Stimulated activated naive B cell treated with anti-CD40 and anti-IgM and Interleukin-4, amounts not matched to agents 10 μg/mL and 1 μg/mL and 100 μg/mL, for 72 hours (primary cell): Measurements from ENCODE around the gene UBE4A.

ENCODE experiments used
- ATAC-seq, 2 donors: fragments of 150-1000 bp; cut with Tn5 transposase; replicated peaks; 2 replicates each; pipeline ENCODE4 v1.10.0; 2021; ENCODE audit warnings: moderate library complexity in 1 of 2
- DNase-seq: peaks from one replicate; pipeline ENCODE4 v3.0.0; 2021
- H3K27ac Mint-ChIP-seq: one replicate; pipeline ENCODE4 v1.8.0; 2022; ENCODE audit warnings: mild to moderate bottlenecking, mixed read lengths
- H3K27me3 Mint-ChIP-seq, 2 donors: one replicate each; pipeline ENCODE4 v1.8.0; 2022; ENCODE audit warnings: mixed read lengths in 2 of 2
- H3K36me3 Mint-ChIP-seq, 2 donors: one replicate each; pipeline ENCODE4 v1.8.0; 2022; ENCODE audit warnings: mixed read lengths in 2 of 2, mild to moderate bottlenecking in 1 of 2
- H3K4me1 Mint-ChIP-seq, 2 donors: one replicate each; pipeline ENCODE4 v1.8.0; 2022; ENCODE audit warnings: mixed read lengths in 2 of 2, mild to moderate bottlenecking in 1 of 2
- H3K4me3 Mint-ChIP-seq, 2 donors: one replicate each; pipeline ENCODE4 v1.8.0; 2022; ENCODE audit warnings: mild to moderate bottlenecking in 2 of 2, mixed read lengths in 2 of 2, moderate library complexity in 1 of 2
- H3K9me3 Mint-ChIP-seq, 2 donors: one replicate each; pipeline ENCODE4 v1.8.0; 2022; ENCODE audit warnings: mixed read lengths in 2 of 2, mild to moderate bottlenecking in 1 of 2

The UBE4A gene, protein sequence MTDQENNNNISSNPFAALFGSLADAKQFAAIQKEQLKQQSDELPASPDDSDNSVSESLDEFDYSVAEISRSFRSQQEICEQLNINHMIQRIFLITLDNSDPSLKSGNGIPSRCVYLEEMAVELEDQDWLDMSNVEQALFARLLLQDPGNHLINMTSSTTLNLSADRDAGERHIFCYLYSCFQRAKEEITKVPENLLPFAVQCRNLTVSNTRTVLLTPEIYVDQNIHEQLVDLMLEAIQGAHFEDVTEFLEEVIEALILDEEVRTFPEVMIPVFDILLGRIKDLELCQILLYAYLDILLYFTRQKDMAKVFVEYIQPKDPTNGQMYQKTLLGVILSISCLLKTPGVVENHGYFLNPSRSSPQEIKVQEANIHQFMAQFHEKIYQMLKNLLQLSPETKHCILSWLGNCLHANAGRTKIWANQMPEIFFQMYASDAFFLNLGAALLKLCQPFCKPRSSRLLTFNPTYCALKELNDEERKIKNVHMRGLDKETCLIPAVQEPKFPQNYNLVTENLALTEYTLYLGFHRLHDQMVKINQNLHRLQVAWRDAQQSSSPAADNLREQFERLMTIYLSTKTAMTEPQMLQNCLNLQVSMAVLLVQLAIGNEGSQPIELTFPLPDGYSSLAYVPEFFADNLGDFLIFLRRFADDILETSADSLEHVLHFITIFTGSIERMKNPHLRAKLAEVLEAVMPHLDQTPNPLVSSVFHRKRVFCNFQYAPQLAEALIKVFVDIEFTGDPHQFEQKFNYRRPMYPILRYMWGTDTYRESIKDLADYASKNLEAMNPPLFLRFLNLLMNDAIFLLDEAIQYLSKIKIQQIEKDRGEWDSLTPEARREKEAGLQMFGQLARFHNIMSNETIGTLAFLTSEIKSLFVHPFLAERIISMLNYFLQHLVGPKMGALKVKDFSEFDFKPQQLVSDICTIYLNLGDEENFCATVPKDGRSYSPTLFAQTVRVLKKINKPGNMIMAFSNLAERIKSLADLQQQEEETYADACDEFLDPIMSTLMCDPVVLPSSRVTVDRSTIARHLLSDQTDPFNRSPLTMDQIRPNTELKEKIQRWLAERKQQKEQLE

GRCh38 chr11:118359295-118359958, at the start of gene UBE4A:
Gene UBE4A, plus strand, starts transcription at chr11:118359600. Its CDS starts 5,481 bp downstream, at chr11:118365081.
- DNase-seq, result peak; percentile 97
- peak; percentile 99 for ATAC-seq
- H3K27ac Mint-ChIP-seq, result peak within 1 kb of the TSS; percentile 96
- peaks cover 0 to 2% of the 10 kb centered on the region in 2 donors for H3K9me3 Mint-ChIP-seq
- H3K36me3 Mint-ChIP-seq, result peaks cover 9 to 17% of the 10 kb centered on the region in 2 donors
- peak within 1 kb of the TSS; percentile 93 to 96 for H3K4me3 Mint-ChIP-seq
- no peaks in the 10 kb centered on the region for H3K27me3 Mint-ChIP-seq
- H3K4me1 Mint-ChIP-seq, result peaks cover 19 to 38% of the 10 kb centered on the region in 2 donors

DNA sequence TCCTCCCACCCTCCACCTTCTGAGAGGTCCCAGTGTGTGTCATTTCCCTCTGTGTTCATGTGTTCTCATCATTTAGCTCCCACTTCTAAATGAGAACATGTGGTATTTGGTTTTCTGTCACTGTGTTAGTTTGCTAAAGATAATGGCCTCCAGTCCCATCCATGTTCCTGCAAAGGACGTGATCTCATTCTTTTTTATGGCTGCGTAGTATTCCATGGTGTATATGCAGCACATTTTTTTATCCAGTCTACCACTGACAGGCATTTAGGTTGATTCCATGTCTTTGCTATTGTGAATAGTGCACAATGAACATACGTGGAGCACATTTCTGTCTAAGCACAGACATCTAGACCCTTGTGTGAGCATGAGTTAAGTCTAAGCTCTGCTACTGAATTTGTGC, 49.1 kb upstream of the UBE4A start:
- no peak overlapping the region for H3K4me3 Mint-ChIP-seq
- peaks cover 0 to 3% of the 10 kb centered on the region in 2 donors for H3K9me3 Mint-ChIP-seq
- peaks cover 7 to 12% of the 10 kb centered on the region in 2 donors for H3K4me1 Mint-ChIP-seq
- H3K27me3 Mint-ChIP-seq, result peaks cover 0 to 3% of the 10 kb centered on the region in 2 donors
- no peaks in the 10 kb centered on the region for H3K36me3 Mint-ChIP-seq
- ATAC-seq (no peak), DNase-seq (no peak)
- no peak overlapping the region for H3K27ac Mint-ChIP-seq

DNA sequence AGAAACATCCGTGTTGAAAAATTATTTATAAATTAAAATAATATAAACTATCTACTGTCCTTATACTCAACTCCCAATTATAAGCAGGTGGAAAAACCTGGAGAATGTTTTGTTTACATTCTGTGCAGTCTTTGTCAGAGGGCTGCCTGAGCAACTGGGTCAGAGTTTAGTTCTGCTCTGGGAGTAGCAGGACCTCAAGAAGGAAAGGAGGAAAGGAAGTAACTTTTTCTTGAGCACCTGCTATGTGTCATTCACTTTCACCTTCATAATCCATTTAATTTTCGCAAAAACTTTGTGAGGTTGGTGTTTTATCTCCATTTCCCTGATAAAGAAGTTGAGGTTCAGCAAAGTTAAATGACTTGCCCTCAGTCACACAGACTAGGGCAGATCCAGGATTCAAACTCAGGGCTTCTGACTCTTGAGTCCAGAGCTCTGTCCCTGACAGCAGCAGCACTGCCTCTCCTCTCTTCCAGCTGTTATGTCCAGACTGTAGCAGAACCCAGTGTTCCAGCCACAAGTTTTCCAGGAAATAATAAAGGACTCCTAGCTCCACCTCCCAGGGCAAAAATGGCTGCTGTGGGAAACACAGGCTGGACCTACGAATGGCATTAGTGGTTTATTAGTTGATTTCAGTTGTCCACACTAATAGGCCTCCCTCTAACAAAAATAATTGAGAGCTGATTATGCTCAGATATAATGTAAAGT, 48.5 kb upstream of the UBE4A start:
- Mint-ChIP-seq H3K27me3 (peaks cover 0 to 1% of the 10 kb centered on the region in 2 donors), H3K4me3 (no peak overlapping the region), H3K4me1 (peaks cover 13 to 19% of the 10 kb centered on the region in 2 donors), H3K9me3 (peaks cover 0 to 3% of the 10 kb centered on the region in 2 donors), H3K27ac (no peak overlapping the region), H3K36me3 (no peaks in the 10 kb centered on the region)
- ATAC-seq, result no peak
- no peak for DNase-seq

- no peak overlapping the region for H3K4me3 Mint-ChIP-seq
- peaks cover 0 to 3% of the 10 kb centered on the region in 2 donors for H3K9me3 Mint-ChIP-seq
- H3K27ac Mint-ChIP-seq, result no peak overlapping the region
- no peak for DNase-seq
- no peaks in the 10 kb centered on the region for H3K27me3 Mint-ChIP-seq
- no peak for ATAC-seq
- no peaks in the 10 kb centered on the region for H3K36me3 Mint-ChIP-seq
- peaks cover 18 to 24% of the 10 kb centered on the region in 2 donors for H3K4me1 Mint-ChIP-seq
Measured at GRCh38 chr11:118311518-118311917, 47.9 kb upstream of the UBE4A start.

- no peaks in the 10 kb centered on the region for H3K27me3 Mint-ChIP-seq
- H3K4me3 Mint-ChIP-seq, result no peak overlapping the region
- H3K9me3 Mint-ChIP-seq, result peaks cover 0 to 3% of the 10 kb centered on the region in 2 donors
- H3K36me3 Mint-ChIP-seq, result no peaks in the 10 kb centered on the region
- peaks cover 23 to 33% of the 10 kb centered on the region in 2 donors for H3K4me1 Mint-ChIP-seq
- ATAC-seq, result no peak
- H3K27ac Mint-ChIP-seq, result no peak overlapping the region
- DNase-seq, result no peak
Measured at GRCh38 chr11:118312328-118312727, 47.1 kb upstream of the UBE4A start.

GRCh38 chr11:118313242-118313641, 46.2 kb upstream of the UBE4A start:
- Mint-ChIP-seq H3K4me3 (no peak overlapping the region), H3K4me1 (peaks cover 24 to 34% of the 10 kb centered on the region in 2 donors), H3K9me3 (peaks cover 0 to 3% of the 10 kb centered on the region in 2 donors), H3K36me3 (no peaks in the 10 kb centered on the region), H3K27me3 (no peaks in the 10 kb centered on the region), H3K27ac (no peak overlapping the region)
- no peak for DNase-seq
- ATAC-seq, result no peak

GRCh38 chr11:118314988-118315411, 44.4 kb upstream of the UBE4A start:
- H3K27ac Mint-ChIP-seq, result no peak overlapping the region
- H3K27me3 Mint-ChIP-seq, result no peaks in the 10 kb centered on the region
- H3K4me1 Mint-ChIP-seq, result peaks cover 35 to 47% of the 10 kb centered on the region in 2 donors
- peaks cover 0 to 4% of the 10 kb centered on the region in 2 donors for H3K9me3 Mint-ChIP-seq
- H3K36me3 Mint-ChIP-seq, result no peaks in the 10 kb centered on the region
- DNase-seq (no peak), ATAC-seq (no peak)
- no peak overlapping the region for H3K4me3 Mint-ChIP-seq

- peaks cover 41 to 61% of the 10 kb centered on the region in 2 donors for H3K4me1 Mint-ChIP-seq
- H3K36me3 Mint-ChIP-seq, result no peaks in the 10 kb centered on the region
- no peak for DNase-seq
- no peak for ATAC-seq
- H3K27ac Mint-ChIP-seq, result no peak overlapping the region
- H3K27me3 Mint-ChIP-seq, result no peaks in the 10 kb centered on the region
- H3K9me3 Mint-ChIP-seq, result peaks cover 0 to 1% of the 10 kb centered on the region in 2 donors
- no peak overlapping the region for H3K4me3 Mint-ChIP-seq
Measured at GRCh38 chr11:118318124-118318523, 41.3 kb upstream of the UBE4A start.

GRCh38 chr11:118318581-118319336, 40.6 kb upstream of the UBE4A start:
- Mint-ChIP-seq H3K4me3 (no peak overlapping the region), H3K9me3 (peaks cover 0 to 1% of the 10 kb centered on the region in 2 donors), H3K27me3 (no peaks in the 10 kb centered on the region), H3K36me3 (no peaks in the 10 kb centered on the region), H3K27ac (no peak overlapping the region), H3K4me1 (peaks cover 41 to 65% of the 10 kb centered on the region in 2 donors)
- DNase-seq, result no peak
- ATAC-seq, result no peak

GRCh38 chr11:118319337-118319707, 40.1 kb upstream of the UBE4A start:
- H3K4me3 Mint-ChIP-seq, result no peak overlapping the region
- peaks cover 41 to 65% of the 10 kb centered on the region in 2 donors for H3K4me1 Mint-ChIP-seq
- no peaks in the 10 kb centered on the region for H3K27me3 Mint-ChIP-seq
- DNase-seq, result no peak
- H3K36me3 Mint-ChIP-seq, result no peaks in the 10 kb centered on the region
- H3K27ac Mint-ChIP-seq, result no peak overlapping the region
- peaks cover 0 to 1% of the 10 kb centered on the region in 2 donors for H3K9me3 Mint-ChIP-seq
- no peak for ATAC-seq

DNA sequence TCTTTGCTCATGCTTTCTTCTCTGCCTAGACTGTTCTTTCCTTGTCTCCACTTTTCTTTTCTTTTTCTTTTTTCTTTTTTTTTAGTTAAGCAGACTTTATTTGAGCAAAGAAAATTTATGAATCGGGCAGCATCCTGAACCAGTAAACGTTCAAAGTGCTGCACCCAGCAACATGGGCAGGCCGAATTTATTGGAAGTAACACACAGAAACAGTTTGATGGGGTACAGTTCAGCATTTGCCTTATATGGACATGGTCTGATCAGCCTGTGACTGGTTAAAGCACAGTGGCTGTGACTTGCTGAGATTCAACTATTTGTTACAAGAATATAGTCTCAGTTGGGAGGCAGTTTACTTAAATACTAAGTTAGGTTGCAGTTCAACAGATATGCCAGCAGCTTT, 38.9 kb upstream of the UBE4A start:
- no peak for DNase-seq
- H3K9me3 Mint-ChIP-seq, result peaks cover 0 to 1% of the 10 kb centered on the region in 2 donors
- H3K27me3 Mint-ChIP-seq, result peaks cover 0 to 3% of the 10 kb centered on the region in 2 donors
- peaks cover 38 to 60% of the 10 kb centered on the region in 2 donors for H3K4me1 Mint-ChIP-seq
- no peak overlapping the region for H3K4me3 Mint-ChIP-seq
- H3K27ac Mint-ChIP-seq, result peak overlapping the region; percentile 37
- H3K36me3 Mint-ChIP-seq, result no peaks in the 10 kb centered on the region
- no peak for ATAC-seq

DNA sequence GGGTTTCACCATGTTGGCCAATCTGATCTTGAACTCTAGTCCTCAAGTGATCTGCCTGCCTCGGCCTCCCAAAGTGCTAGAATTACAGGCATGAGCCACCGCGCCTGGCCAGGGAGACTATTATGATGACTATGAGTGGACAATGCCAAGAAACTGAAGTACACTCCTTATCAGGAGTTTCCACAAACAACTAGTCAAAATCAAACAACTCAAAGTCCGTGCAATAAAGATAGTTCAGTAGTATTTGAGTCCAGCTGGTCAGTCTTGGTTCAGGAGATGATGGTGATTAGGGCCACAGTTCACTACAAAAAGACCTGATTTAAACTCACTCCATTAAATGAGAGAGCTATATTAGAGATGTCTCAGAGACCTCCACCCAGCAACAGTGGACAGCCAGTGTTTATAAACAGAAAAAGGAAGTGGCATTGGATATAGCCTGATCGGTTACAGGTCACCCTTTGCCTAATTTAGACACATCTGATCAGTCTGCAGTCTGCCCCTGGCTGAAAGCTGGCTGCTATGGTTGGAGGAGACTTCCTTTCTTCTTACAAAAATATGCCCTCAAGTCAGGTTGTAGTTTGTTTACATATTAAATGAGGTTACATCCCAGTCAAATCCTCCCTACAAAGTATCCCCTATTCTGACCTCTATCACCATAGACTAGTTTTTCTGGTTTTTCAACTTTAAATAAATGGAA, 37.9 kb upstream of the UBE4A start:
- Mint-ChIP-seq H3K4me1 (peaks cover 29 to 50% of the 10 kb centered on the region in 2 donors), H3K9me3 (peaks cover 0 to 1% of the 10 kb centered on the region in 2 donors), H3K36me3 (no peaks in the 10 kb centered on the region), H3K4me3 (no peak overlapping the region), H3K27me3 (peaks cover 0 to 4% of the 10 kb centered on the region in 2 donors), H3K27ac (peak overlapping the region; percentile 25)
- DNase-seq (no peak), ATAC-seq (peak; percentile 69 to 79)
